K562 (cell line): ENCODE data around the gene MMP17. TPM values are rescaled to one million over a fixed set of nuclear protein-coding genes. Genes with fewer than 3 reads are reported as not detected.

Source experiments
- ATAC-seq: fragments of 200-7000 bp; cut with Tn5 transposase; 3 replicates; pipeline ENCODE4 v1.9.1; 2020; ENCODE audit warnings: moderate library complexity
- BruUV-seq: library from RNA; stranded (reverse); fragments of 400-500 nt; replicated peaks from 2 replicates; lab custom pipeline; 2021; lab: Mats Ljungman, UMichigan
- CTCF ChIA-PET: fragments of 300-600 bp; formaldehyde crosslinking; extraction: SDS; loops from one replicate; lab custom pipeline; 2021; ENCODE audit warnings: low intra/inter-chr PET ratio; lab: Yijun Ruan, JAX
- POLR2A ChIA-PET: fragments of 300-600, 350-650 bp; sonication (Branson Sonifier 250); formaldehyde crosslinking; extraction: SDS; loops from one replicate; lab custom pipeline; 2021; ENCODE audit warnings: antibody characterized with exemption, inconsistent platforms; lab: Yijun Ruan, JAX
- DNase-seq, 4 experiments: peaks; one replicate each; pipeline versions ENCODE4 v3.0.0 to v3.0.0-alpha.2; 2011 to 2018; ENCODE audit warnings: low spot score in 3 of 4, mixed read lengths in 3 of 4; ENCODE audit errors: extremely low read depth in 1 of 4
- FAIRE-seq: peaks from 2 replicates; lab custom pipeline; 2011; peaks lifted over from hg19 to GRCh38; lab: Jason Lieb, UNC
- H2AFZ ChIP-seq: 2 replicates; pipeline ENCODE4 v1.6.0; 2011; ENCODE audit warnings: low read depth, low read length, control low read depth, inconsistent platforms
- H3K27ac ChIP-seq: fragments of 200-600 bp; 3 replicates; pipeline ENCODE4 v1.8.0; 2011; ENCODE audit warnings: low read depth, mild to moderate bottlenecking, control low read depth, inconsistent platforms, low read length, moderate library complexity, mixed read lengths; ENCODE audit errors: extremely low read depth
- H3K27me3 ChIP-seq, 2 experiments: fragments of 300-600 bp in 1 of 2; 2 replicates in 1 of 2; 3 replicates in 1 of 2; pipeline versions ENCODE4 v1.6.0 to v1.8.0; 2011; ENCODE audit warnings: inconsistent platforms in 2 of 2, low read length in 2 of 2, mild to moderate bottlenecking in 1 of 2, mixed read lengths in 1 of 2, moderate library complexity in 1 of 2; ENCODE audit not compliant: control insufficient read depth in 2 of 2, insufficient read depth in 2 of 2
- H3K36me3 ChIP-seq: fragments of 300-600 bp; 3 replicates; pipeline ENCODE4 v1.8.0; 2011; ENCODE audit warnings: mild to moderate bottlenecking, low read length, inconsistent platforms; ENCODE audit not compliant: control insufficient read depth, insufficient read depth
- H3K4me1 ChIP-seq, 2 experiments: fragments of 200-600 bp in 1 of 2; replicated peaks in 1 of 2; 2 replicates in 1 of 2; 3 replicates in 1 of 2; pipeline versions ENCODE4 v1.5.1 to v1.8.0; 2011; ENCODE audit warnings: inconsistent platforms in 2 of 2, low read length in 2 of 2, mild to moderate bottlenecking in 1 of 2, mixed read lengths in 1 of 2, moderate library complexity in 1 of 2; ENCODE audit not compliant: control insufficient read depth in 2 of 2, insufficient read depth in 2 of 2
- H3K4me2 ChIP-seq: 2 replicates; pipeline ENCODE4 v1.6.1; 2011; ENCODE audit warnings: low read length, control low read depth, inconsistent platforms, mixed read lengths; ENCODE audit not compliant: insufficient read depth
- H3K4me3 ChIP-seq: fragments of 200-600 bp; sonication (generic), shearing (Covaris generic); 2 replicates; pipeline ENCODE4 v1.5.1; 2016; ENCODE audit warnings: control low read depth, inconsistent platforms
- H3K79me2 ChIP-seq: fragments of 200-600 bp; 3 replicates; pipeline ENCODE4 v1.8.0; 2011; ENCODE audit warnings: low read length, inconsistent platforms; ENCODE audit not compliant: control insufficient read depth, insufficient read depth
- H3K9ac ChIP-seq, 2 experiments: 2 replicates each; pipeline versions ENCODE4 v1.6.0 to v1.6.1; 2011; ENCODE audit warnings: low read depth in 2 of 2, low read length in 2 of 2, control low read depth in 1 of 2, inconsistent platforms in 1 of 2, mild to moderate bottlenecking in 1 of 2, mixed read lengths in 1 of 2; ENCODE audit not compliant: insufficient read depth in 1 of 2
- H3K9me1 ChIP-seq: one replicate; pipeline ENCODE4 v1.6.0; 2011; ENCODE audit warnings: inconsistent platforms, mild to moderate bottlenecking, low read length, moderate library complexity; ENCODE audit not compliant: control insufficient read depth, insufficient read depth
- H3K9me3 ChIP-seq: replicated peaks from 2 replicates; pipeline ENCODE4 v1.5.1; 2011; ENCODE audit warnings: low read depth, low read length, inconsistent platforms; ENCODE audit not compliant: control insufficient read depth, insufficient read depth
- H4K20me1 ChIP-seq: replicated peaks from 2 replicates; pipeline ENCODE4 v1.6.1; 2011; ENCODE audit warnings: low read length, inconsistent platforms, mixed read lengths; ENCODE audit not compliant: control insufficient read depth, insufficient read depth
- ERF ChIP-seq: fragments of 450-650 bp; formaldehyde crosslinking; IDR thresholded peaks from 2 replicates; pipeline ENCODE4 v1.4.0; 2020; ENCODE audit warnings: mild to moderate bottlenecking, mixed read lengths
- IFI16 ChIP-seq: fragments of 250-450 bp; sonication (Bioruptor Pico); IDR thresholded peaks from 2 replicates; pipeline ENCODE4 v2.1.2; 2022; ENCODE audit warnings: mild to moderate bottlenecking, inconsistent platforms
- PCBP1 ChIP-seq: fragments of 200-400 bp; formaldehyde crosslinking; IDR thresholded peaks from 2 replicates; pipeline ENCODE4 v1.6.1; 2018; ENCODE audit warnings: mild to moderate bottlenecking, low read depth, low read length; ENCODE audit not compliant: poor library complexity, severe bottlenecking
- POLR2G ChIP-seq: fragments of 200-400 bp; formaldehyde crosslinking; IDR thresholded peaks from 2 replicates; pipeline ENCODE4 v1.6.1; 2017; ENCODE audit warnings: low read depth, mild to moderate bottlenecking, antibody characterized with exemption, low read length, moderate library complexity
- PTTG1 ChIP-seq: fragments of 450-650 bp; IDR thresholded peaks from 2 replicates; pipeline ENCODE4 v1.6.1; 2016; ENCODE audit warnings: low read depth, mild to moderate bottlenecking, missing genetic modification characterization, missing compliant biosample characterization
- TRIM28 ChIP-seq: fragments of 450-650 bp; IDR thresholded peaks from 2 replicates; pipeline ENCODE4 v1.6.1; 2017
- ZEB2 ChIP-seq: fragments of 450-650 bp; IDR thresholded peaks from 2 replicates; pipeline ENCODE4 v1.6.1; 2016
- ZNF217 ChIP-seq: sonication (generic); formaldehyde crosslinking; IDR thresholded peaks from 2 replicates; pipeline ENCODE4 v1.8.0; 2022; ENCODE audit warnings: mild to moderate bottlenecking, missing genetic modification reagents
- ZNF263 ChIP-seq: sonication (generic); formaldehyde crosslinking; IDR thresholded peaks from 2 replicates; pipeline ENCODE4 v1.8.0; 2022; ENCODE audit warnings: mild to moderate bottlenecking, missing genetic modification reagents, borderline replicate concordance
- ZNF274 ChIP-seq: IDR thresholded peaks from 2 replicates; pipeline ENCODE4 v1.6.1; 2011; ENCODE audit warnings: low read depth, mild to moderate bottlenecking, low read length, moderate library complexity, borderline replicate concordance
- WGBS: fragments of 100-300 bp; shearing (Covaris generic); methylation state at CpG from one replicate; pipeline ENCODE4 v1.1.6; 2016; ENCODE audit warnings: low coverage, mixed read lengths; ENCODE audit not compliant: insufficient coverage; ENCODE audit errors: missing lambda C conversion rate; 5-methylcytosine and 5-hydroxymethylcytosine counted together
- in situ Hi-C: fragments of 300-500 bp; cut with MboI; formaldehyde crosslinking; loops from 4 replicates; pipeline ENCODE4 v1.15.0; 2018; ENCODE audit warnings: inconsistent platforms, mixed read lengths
- intact Hi-C: fragments of 100-400 bp; cut with micrococcal nuclease; formaldehyde crosslinking; loops from 2 replicates; pipeline ENCODE4 v1.14.2; 2022
- polyA plus RNA-seq, 8 experiments: library from polyadenylated mRNA; depleted of rRNA in 4 of 8; stranded (reverse) in 5 of 8; unstranded in 3 of 8; fragments of >200 nt; fragmentation: Nextera tagmentation in 2 of 8; fragmentation: Illumina TruSeq in 1 of 8; extraction: Ambion mirVana in 2 of 8; extraction: Trizol in 1 of 8; gene quantifications; 2 replicates each; pipeline versions ENCODE4 v1.2.1 to v1.2.3, GENCODE V29; 2011 to 2014; ENCODE audit warnings: inconsistent platforms in 1 of 8, missing spikeins in 1 of 8
- total RNA-seq, 7 experiments: library from RNA; depleted of rRNA in 6 of 7; stranded (reverse); fragments of >200 nt in 6 of 7; fragmentation: Illumina TruSeq in 2 of 7; extraction: Trizol in 2 of 7; gene quantifications; 2 replicates each; pipeline versions ENCODE4 v1.2.1 to v1.2.3, GENCODE V29; 2011 to 2021; ENCODE audit warnings: low replicate concordance in 1 of 7
- TF ChIP-seq, protein P1 (sequence below): IDR thresholded peaks from 3 replicates; pipeline ENCODE4 v1.6.1; 2011; ENCODE audit warnings: borderline replicate concordance, mild to moderate bottlenecking, moderate library complexity; ENCODE audit not compliant: insufficient read length; ENCODE audit errors: extremely low read depth
- TF ChIP-seq, protein P2 (sequence below): sonication (generic); formaldehyde crosslinking; IDR thresholded peaks from 2 replicates; pipeline ENCODE4 v1.8.0; 2022; ENCODE audit warnings: missing genetic modification reagents, mild to moderate bottlenecking, borderline replicate concordance
- TF ChIP-seq, protein P3 (sequence below), 2 experiments: IDR thresholded peaks in 1 of 2; conservative IDR thresholded peaks in 1 of 2; 2 replicates each; pipeline ENCODE4 v1.6.1; 2016; ENCODE audit warnings: low read depth in 2 of 2, mild to moderate bottlenecking in 1 of 2, missing compliant biosample characterization in 1 of 2, missing genetic modification characterization in 1 of 2, moderate library complexity in 1 of 2

MMP17 gene
- total and polyA plus RNA-seq, 9 of the 15 experiments (the other 6 are each of a cell fraction or from before 2014, with no cell fraction given) = 1.1 to 21.2 (median 17.1) TPM; not detected in 2

DNA sequence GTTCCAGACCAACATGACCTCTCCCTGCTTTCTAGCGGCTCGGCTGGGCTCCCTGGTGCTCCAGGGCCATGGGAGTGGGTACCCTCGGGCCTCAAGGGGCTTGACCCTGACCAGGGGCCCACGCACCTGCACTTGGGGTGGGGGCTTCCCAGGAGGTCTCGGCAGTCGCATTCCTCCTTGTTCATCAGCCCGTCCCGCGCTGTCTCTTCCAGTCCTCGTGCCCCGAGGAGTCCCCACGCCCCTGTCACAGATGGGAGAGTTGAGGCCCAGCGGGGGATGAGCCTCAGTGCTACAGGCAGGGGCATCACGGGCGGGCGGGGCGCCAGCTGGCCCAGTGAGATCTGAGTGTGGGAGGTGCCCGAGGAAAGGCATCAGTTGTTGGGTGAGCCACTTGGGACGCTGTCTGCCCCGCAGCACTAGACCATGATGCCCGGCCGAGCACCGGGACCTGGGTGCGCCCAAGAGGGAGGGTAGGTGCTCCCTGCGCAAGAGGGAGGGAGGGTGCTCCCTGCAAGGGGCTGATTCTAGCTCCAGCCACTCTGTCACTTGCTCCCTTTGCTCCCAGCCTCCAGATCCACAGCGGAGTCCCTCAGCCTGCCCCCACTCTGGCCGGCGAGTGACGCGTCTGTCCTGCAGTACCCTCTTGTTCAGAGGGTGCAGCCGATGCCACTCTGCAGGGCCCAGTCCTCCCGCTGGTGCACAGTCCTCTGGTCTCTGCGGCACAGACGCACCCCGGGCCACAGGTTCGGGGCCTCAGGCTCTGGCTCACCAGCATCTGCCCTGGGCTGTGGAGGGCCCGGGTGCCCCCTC lies 23.8 kb downstream of the MMP17 start:
- ATAC-seq (no peak), DNase-seq (no peak), FAIRE-seq (no peak)
- Histone ChIP-seq H3K36me3 (no peaks in the 10 kb centered on the region), H3K4me3 (no peak overlapping the region), H3K4me2 (no peak overlapping the region), H3K9me3 (no peaks in the 10 kb centered on the region), H3K4me1 (peaks cover 0 to 71% of the 10 kb centered on the region in 2 experiments; a peak in 2 of 5 replicates), H2AFZ (no peak overlapping the region), H3K79me2 (no peaks in the 10 kb centered on the region), H4K20me1 (no peaks in the 10 kb centered on the region), H3K9ac (no peak overlapping the region), H3K27me3 (no peaks in the 10 kb centered on the region), H3K27ac (no peak overlapping the region), H3K9me1 (no peaks in the 10 kb centered on the region)
- CTCF ChIA-PET = no interaction called here
- intact Hi-C loops (loop anchor here (5.0 kb wide), 1 partner anchor 150 kb away; no protein-coding TSS in a partner anchor), in situ Hi-C loops (no loop called here)
- no TSS peak for BruUV-seq
- POLR2A ChIA-PET = no interaction called here
- WGBS = 69% methylated on average over 23 of the region's 37 CpGs
- no peak for TF ChIP-seq ZEB2
- no peak for TF ChIP-seq ERF (CRISPR knock-in tag)
- TF ChIP-seq IFI16 (CRISPR knock-in tag) = no peak
- TF ChIP-seq PTTG1 (tag) = no peak
- TF ChIP-seq, protein P1, sequence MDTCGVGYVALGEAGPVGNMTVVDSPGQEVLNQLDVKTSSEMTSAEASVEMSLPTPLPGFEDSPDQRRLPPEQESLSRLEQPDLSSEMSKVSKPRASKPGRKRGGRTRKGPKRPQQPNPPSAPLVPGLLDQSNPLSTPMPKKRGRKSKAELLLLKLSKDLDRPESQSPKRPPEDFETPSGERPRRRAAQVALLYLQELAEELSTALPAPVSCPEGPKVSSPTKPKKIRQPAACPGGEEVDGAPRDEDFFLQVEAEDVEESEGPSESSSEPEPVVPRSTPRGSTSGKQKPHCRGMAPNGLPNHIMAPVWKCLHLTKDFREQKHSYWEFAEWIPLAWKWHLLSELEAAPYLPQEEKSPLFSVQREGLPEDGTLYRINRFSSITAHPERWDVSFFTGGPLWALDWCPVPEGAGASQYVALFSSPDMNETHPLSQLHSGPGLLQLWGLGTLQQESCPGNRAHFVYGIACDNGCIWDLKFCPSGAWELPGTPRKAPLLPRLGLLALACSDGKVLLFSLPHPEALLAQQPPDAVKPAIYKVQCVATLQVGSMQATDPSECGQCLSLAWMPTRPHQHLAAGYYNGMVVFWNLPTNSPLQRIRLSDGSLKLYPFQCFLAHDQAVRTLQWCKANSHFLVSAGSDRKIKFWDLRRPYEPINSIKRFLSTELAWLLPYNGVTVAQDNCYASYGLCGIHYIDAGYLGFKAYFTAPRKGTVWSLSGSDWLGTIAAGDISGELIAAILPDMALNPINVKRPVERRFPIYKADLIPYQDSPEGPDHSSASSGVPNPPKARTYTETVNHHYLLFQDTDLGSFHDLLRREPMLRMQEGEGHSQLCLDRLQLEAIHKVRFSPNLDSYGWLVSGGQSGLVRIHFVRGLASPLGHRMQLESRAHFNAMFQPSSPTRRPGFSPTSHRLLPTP = no peak
- TF ChIP-seq ZNF274 = no peak
- peak; percentile 87 for TF ChIP-seq ZNF263
- peak; percentile 35 for TF ChIP-seq PCBP1
- no peak for TF ChIP-seq ZNF217 (CRISPR knock-in tag)
- TF ChIP-seq TRIM28 = no peak
- TF ChIP-seq POLR2G = peak; percentile 4; the same call in 1 of the 2 replicates
- TF ChIP-seq, protein P2, sequence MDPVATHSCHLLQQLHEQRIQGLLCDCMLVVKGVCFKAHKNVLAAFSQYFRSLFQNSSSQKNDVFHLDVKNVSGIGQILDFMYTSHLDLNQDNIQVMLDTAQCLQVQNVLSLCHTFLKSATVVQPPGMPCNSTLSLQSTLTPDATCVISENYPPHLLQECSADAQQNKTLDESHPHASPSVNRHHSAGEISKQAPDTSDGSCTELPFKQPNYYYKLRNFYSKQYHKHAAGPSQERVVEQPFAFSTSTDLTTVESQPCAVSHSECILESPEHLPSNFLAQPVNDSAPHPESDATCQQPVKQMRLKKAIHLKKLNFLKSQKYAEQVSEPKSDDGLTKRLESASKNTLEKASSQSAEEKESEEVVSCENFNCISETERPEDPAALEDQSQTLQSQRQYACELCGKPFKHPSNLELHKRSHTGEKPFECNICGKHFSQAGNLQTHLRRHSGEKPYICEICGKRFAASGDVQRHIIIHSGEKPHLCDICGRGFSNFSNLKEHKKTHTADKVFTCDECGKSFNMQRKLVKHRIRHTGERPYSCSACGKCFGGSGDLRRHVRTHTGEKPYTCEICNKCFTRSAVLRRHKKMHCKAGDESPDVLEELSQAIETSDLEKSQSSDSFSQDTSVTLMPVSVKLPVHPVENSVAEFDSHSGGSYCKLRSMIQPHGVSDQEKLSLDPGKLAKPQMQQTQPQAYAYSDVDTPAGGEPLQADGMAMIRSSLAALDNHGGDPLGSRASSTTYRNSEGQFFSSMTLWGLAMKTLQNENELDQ (CRISPR knock-in tag) = no peak
- TF ChIP-seq, protein P3, sequence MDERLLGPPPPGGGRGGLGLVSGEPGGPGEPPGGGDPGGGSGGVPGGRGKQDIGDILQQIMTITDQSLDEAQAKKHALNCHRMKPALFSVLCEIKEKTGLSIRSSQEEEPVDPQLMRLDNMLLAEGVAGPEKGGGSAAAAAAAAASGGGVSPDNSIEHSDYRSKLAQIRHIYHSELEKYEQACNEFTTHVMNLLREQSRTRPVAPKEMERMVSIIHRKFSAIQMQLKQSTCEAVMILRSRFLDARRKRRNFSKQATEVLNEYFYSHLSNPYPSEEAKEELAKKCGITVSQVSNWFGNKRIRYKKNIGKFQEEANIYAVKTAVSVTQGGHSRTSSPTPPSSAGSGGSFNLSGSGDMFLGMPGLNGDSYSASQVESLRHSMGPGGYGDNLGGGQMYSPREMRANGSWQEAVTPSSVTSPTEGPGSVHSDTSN (CRISPR knock-in tag; IDR thresholded peaks at IDR 0.05; ENCODE audit: low read depth) = no peak
- TF ChIP-seq, protein P3 (tag; conservative IDR thresholded peaks at IDR 0.05; ENCODE audit: low read depth) = no peak
